ENCODE measurements around the gene PPP5C.
"Not testable (repeated sequence)": the region's sequence is repeated elsewhere in the genome, so short reads cannot be mapped to it uniquely, and the experiment has no call there.

Gene PPP5C

GRCh38 chr19:46386996-46387712 lies 40.3 kb downstream of the PPP5C start:
- DNase-seq (ENCODE audit: low read depth in 2 of 2), result no peak

GRCh38 chr19:46387713-46388130 lies 40.8 kb downstream of the PPP5C start:
- no peak for DNase-seq (ENCODE audit: low read depth in 2 of 2)

DNA sequence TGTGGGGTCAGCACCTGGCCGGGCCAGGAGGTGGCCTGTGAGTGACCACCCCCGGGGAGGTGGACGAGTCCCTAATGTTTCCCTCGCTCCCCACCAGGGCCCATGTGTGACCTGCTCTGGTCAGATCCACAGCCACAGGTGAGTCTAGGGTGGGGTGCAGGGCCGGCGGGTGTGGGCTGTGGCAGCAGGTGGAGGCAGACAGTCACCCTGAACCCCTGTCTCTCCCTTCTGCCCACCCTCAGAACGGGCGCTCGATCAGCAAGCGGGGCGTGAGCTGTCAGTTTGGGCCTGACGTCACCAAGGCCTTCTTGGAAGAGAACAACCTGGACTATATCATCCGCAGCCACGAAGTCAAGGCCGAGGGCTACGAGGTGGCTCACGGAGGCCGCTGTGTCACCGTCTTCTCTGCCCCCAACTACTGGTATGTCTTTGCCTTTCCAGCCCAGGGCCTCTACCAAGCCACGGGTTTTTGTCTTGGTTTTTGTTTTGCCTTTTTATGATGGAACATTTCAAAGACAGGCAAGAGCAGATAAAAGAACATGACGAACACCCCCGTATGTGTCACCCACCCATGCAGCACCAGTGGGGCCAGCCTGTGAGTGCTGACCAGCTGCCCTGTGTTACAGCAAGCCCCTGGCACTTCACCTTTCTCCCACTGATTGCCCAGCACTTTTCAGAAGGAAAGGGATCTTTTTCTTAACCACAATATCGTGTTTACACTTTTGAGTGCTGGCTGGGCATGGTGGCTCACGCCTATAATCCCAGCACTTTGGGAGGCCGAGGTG lies 41.6 kb downstream of the PPP5C start:
- DNase-seq (ENCODE audit: low read depth in 2 of 2), result no peak

DNA sequence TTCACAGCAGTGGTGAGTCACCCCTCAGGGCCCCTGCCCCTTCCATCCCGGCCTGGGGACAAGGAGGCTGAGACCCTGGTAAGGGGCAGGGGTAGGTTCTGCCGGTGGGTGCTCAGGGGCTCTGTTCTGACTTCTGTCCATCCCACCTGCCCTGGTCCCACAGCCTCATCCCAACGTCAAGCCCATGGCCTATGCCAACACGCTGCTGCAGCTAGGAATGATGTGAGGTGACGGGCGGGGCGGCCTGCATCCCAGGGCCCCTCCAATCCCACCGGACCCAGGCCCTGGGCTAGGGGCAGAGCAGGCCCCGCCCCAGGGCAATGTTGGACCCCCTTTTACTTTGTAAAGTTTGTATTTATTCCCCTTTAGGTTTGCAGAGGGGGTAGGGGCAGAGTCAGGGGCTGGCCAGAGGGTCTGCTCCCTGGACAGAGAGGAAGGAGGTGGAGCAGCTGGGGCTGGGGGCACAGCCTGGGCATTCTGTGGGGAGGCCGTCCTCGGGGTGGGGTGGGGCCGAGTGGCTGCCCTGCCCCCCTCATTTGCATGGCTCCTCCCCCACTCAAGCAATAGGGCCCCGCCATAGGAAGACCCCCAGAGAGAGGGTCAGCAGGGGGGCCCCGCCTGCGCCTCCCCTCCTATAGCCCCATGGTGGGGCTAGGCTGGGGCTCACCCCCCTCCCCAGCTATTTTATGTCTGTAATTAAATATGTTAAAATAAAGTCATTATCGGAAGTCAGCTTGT lies 43.4 kb downstream of the PPP5C start:
- DNase-seq (ENCODE audit: low read depth in 2 of 2), result no peak

DNA sequence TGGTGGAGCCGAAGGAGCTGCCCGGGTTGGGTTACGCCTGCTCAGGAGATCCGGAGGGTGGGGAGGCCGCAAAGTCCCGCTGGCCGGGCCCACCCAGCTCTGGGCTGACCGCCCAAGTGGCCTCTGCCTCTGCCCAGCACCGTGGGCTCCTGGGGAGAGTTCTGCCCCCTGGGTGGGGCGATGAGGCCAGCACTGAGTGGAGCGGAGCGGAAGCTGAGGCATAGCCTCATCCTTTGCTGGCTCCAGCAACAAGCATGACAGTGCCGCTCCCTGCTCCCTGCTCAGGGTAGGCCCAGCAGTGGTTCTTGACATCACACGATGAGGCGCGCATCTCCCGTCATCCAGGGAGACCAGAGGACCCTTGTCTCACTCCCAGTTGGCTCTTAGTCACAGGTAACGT lies 44.0 kb downstream of the PPP5C start:
- DNase-seq (ENCODE audit: low read depth in 2 of 2), result no peak

DNA sequence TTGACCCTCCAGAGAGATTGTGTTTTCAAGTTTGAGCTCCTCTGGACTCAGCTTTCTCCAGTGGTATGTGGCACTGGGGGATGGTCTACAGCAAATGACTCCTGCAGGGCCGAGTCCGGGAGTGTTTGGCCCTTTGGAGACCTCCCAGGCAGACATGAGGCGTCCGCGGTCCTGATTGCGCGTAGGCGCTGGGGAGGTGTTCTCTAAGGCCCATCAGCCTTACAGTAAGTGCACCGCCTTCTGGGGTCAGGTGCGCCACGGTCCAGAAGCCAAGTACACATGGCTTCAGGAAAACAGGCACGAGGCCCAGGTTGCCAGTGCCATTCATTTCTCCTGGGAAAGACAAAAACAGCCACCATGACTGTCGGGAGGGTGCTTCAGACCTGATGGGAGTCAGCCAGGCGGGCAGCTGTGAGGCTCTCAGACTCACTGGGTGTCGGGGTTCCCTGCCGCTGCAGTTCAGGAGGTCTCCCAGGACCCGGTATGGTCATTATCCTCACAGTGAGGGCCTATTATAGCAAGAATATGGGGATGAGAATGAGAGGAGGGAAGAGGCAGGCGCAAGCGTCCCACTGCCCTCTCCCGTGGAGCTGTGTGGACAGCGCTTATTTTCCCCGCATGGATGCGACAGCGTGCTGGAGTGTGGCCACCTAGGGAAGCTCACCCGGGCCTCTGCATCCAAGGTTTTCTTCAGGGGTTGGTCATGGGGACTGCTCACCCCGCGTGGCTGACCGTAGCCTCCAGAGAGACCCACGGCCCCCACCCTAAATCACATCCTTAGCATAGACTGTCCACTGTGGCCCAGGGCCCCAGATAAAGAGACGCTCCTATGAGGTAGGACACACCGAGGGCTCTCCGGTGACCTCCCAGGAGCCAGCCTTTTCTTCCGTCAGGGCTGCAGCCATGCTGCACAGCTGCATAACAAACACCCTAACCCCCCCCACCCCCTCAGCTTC lies 44.7 kb downstream of the PPP5C start:
- DNase-seq (ENCODE audit: low read depth in 2 of 2), result no peak

DNA sequence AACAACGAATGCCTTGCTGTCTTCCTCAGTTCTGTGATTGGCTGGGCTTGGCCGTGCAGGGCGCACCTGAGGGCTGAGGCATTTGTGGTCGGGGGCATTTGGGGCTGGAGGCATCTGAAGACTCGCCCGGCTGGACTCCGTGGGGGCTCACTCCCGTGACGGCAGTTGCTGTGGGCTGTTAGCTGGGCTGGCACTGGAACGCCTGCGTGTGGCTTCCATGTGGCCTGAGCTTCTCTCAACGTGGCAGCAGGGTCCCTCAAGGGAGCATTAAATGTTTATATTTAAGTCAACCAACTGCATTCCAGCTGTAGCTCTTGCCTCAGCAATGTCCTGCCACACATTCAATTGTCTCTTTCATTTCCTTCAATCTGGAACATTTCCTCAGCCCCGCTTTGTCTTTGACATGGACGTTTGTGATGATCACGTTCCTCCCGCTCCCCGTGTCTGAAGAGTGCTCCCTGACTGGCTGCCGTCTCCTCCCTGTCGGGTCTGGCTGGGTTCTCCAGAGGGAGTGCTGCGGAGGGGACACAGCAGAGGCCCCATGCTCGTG lies 45.4 kb downstream of the PPP5C start:
- DNase-seq (ENCODE audit: low read depth in 2 of 2), result no peak

DNA sequence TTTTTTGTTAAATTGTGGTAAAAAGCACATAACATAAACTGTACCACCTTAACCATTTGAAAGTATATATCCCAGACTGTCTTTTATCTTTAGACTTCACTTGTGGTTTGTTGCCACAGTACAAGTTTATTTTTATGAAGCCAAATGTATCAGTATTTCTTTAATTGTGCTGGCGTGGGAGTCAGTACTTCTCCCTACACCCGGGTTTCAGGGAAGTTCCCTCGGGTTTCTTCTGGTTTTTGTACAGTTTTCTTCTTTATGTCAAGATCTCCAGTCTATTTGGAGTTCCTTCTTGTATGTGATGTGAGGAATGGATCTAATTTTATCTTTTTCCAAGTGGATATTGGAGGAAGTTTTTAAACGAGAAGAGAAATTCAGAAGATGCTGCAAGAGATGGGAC lies 46.0 kb downstream of the PPP5C start:
- no peak for DNase-seq (ENCODE audit: low read depth in 2 of 2)

DNA sequence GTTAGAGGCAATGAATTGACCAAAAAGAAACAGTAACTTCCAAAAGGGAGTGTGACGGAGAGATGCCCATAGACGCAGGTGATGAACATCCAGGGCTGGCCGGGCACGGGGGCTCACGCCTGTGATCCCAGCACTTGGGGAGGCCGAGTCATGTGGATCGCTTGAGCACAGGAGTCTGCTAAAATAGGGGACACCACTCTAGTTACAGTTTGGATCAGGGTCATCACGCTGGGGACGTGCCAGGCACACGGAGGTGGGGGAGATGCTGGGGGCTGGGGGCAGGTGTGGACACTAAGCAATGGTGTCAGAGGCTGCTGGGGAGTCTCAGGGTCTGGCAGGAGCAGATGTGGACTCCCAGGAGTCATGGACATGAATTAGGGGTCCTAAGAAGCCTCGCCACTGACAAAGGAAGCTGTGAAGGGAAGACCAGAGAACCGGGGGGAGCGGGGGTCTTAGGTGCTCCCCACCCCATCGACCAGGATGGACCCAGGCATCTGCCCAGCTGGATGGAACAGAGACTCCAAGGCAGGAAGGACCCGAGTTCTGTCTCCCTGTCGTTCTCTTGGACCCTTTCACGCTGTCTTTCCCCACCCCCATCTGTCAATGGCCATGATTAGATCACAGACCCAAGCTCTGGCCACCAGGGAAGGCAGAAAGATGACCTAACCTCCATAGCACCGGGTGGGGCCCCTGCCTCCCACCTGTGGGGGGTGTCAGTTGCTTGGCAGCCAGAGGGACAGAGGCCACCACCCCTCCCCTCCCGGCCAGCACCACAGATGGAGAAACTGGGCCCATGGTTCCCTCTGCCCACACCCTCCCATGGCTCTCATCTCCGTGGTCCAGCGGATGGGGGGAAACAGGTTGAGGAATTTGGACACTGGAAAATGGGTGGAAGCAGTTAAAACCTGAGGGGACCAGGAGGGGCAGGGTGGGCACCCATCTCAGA lies 46.8 kb downstream of the PPP5C start:
- no peak for DNase-seq (ENCODE audit: low read depth in 2 of 2)

DNA sequence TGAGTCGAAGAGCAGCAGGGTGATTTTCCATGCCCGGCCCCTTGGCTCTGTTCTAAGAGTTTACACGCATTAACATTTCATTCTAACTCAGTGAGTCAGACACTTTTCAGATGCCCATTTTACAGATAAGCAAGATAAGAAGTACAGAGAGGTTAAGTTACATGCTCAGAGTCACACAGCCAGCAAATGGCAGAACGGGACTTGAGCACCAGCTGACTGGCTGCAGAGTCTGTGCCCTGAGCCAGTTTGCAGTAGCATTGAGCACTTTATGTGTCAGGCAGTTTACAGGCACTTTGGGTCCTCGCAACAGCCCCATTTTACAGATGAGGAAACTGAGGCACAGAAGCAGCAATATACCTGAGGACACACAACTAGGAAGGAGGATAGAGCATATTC lies 47.5 kb downstream of the PPP5C start:
- no peak for DNase-seq (ENCODE audit: low read depth in 2 of 2)

DNA sequence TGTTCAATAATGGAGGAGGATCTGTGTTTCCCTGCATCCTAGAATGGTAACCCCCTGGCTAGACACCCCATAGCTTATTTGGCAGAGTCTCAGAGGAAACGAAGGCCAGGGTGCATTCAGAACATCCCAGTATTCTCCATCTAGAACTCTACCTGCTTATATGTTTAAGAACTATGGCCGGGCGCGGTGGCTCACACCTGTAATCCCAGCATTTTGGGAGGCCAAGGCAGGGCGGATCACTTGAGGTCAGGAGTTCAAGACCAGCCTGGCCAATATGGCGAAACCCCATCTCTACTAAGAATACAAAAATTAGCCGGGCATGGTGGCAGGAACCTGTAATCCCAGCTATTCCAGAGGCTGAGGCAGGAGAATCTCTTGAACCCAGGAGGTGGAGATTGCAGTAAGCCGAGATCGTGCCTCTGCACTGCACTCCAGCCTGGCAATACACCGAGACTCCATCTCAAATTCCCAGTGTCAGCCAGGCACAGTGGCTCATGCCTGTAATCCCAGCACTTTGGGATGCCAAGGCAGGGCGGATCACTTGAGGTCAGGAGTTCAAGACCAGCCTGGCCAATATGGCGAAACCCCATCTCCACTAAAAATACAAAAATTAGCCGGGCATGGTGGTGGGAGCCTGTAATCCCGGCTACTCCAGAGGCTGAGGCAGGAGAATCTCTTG lies 51.1 kb downstream of the PPP5C start:
- DNase-seq (ENCODE audit: low read depth in 2 of 2), result not testable (repeated sequence)

- no peak for DNase-seq (ENCODE audit: low read depth in 2 of 2)
These were observed 55.8 kb downstream of the PPP5C start for GRCh38 chr19:46402725-46403124.

DNA sequence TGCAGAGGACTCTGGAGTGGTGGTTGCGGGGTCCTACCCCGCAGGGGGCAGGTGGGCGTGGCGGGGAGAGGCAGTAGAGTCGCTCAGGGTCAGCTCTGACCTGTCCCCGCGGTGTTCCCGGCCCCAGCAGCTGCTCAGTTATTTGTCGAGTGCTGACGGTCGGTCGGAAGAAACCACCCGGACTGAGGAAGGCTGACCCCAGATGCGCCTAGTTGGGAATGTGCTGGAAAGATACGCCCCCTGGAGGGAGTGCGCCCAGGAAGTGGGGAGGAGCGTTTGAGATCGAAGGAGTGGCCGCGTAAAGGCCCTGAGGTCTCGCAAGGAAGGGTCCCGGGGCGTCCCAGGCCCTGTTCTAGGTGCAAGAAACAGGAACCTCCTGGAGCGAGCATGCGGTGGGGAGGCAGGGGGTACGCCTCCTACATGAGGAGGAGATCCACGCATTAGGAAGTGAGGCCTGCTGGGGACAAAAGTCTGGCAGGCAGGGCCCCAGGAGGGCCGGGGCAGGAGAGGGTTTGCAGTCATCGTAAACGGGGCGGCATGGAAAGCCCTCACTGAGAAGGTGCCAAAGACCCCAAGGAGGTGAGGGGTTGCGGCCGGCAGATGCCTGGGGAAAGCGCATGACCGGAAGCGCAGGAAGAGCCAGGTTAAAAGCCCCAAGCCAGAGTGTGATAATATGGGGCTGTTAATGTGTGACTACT lies 57.3 kb downstream of the PPP5C start:
- DNase-seq (ENCODE audit: low read depth in 2 of 2), result no peak

- DNase-seq (ENCODE audit: low read depth in 2 of 2), result no peak
These were observed 58.0 kb downstream of the PPP5C start for GRCh38 chr19:46404753-46405468.

GRCh38 chr19:46406976-46407375 lies 60.1 kb downstream of the PPP5C start:
- no peak for DNase-seq (ENCODE audit: low read depth in 2 of 2)

- DNase-seq (ENCODE audit: low read depth in 2 of 2), result no peak
These were observed 61.2 kb downstream of the PPP5C start for GRCh38 chr19:46407856-46408663.

DNA sequence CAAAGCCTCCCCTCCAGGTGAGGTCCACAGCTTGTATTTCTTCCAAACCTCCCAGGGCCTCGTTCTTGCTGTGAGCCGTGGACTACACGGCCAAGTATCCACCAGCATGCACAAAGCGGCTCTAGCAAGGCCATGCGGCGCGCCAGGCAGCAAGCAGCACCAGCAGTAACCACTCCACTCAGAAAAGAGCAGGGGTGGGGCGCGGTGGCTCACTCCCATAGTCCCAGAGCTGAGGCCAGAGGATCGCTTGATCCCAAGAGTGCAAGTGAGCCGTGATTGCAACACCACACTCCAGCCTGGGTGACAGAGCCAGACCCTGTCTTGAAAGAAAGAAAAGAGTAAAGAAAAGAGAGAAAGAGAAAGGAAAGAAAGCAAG lies 61.8 kb downstream of the PPP5C start:
- DNase-seq (ENCODE audit: low read depth in 2 of 2), result no peak
